ENCODE measurements around the gene USP53.
"Not testable (repeated sequence)": the region's sequence is repeated elsewhere in the genome, so short reads cannot be mapped to it uniquely, and the experiment has no call there.

The USP53 gene

GRCh38 chr4:119212234-119212963 lies at the start of gene USP53:
TSS of gene USP53 (plus strand) at chr4:119212713. CDS start at chr4:119239760, 27,047 bp downstream.
- peak; percentile 94 to 95 for DNase-seq

GRCh38 chr4:119165767-119166166 lies 46.7 kb upstream of the USP53 start:
- DNase-seq = peak in 1 of 2 experiments; percentile 31

- no peak for DNase-seq
Measured at GRCh38 chr4:119170195-119170594, 42.3 kb upstream of the USP53 start.

- DNase-seq = no peak
Measured at GRCh38 chr4:119172223-119172622, 40.3 kb upstream of the USP53 start.

- DNase-seq = not testable (repeated sequence)
Measured at GRCh38 chr4:119173729-119174361, 38.7 kb upstream of the USP53 start.

DNA sequence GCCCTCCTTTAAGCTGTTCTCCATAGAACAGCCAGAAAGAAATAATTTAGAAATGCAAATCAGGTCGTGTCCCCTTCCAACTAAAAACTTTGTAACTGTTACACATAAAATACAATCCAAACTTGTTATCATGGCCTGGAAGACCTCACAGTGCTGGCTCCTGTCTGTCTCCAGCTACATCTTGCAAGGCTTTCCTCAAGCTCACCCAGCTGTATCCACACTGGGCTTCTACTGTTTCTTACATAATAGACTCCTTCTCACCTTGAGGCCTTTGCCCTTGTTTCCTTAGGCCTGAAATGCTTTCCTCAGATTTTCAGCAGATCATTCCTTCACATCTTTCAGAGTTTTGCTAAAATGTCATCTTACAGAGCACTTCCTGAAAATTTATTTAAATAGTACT lies 33.5 kb upstream of the USP53 start:
- DNase-seq = no peak

- DNase-seq = no peak
Measured at GRCh38 chr4:119184128-119184527, 28.4 kb upstream of the USP53 start.

DNA sequence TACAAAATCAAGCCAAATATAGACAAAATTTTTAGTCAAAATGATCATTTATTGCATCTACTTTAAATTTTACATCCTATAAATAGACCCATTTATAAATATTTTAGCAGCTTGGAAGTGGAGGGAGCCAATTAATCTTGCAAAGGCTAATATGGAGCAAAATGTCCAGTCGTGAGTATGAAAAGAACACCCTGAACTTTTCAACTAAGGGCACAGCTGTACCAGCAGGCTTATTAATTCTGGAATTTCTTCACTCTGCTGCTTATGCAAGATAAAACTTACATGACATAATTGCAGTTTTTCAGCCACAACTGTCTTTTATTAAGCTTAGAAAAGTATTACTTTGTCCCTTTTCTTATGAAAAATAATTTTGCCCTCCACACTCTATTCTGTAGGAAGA lies 22.9 kb upstream of the USP53 start:
- no peak for DNase-seq

DNA sequence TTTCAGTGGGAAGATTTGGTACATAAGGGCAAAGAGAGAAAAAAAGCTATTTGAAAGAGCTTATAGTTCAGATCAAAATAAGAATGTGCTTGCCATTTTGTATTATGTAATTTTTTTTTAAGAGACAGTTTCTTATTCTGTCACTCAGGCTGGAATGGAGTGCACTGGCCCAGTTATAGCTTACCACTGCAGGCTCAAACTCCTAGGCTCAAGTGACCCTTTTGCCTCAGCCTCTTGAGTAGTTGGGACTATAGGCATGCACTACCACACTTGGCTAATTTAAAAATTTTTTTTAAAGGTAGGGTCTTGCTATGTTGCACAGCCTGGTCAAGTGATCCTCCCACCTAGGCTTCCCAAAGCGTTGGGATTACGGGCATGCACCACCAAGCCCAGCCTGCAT lies 22.2 kb upstream of the USP53 start:
- no peak for DNase-seq

DNA sequence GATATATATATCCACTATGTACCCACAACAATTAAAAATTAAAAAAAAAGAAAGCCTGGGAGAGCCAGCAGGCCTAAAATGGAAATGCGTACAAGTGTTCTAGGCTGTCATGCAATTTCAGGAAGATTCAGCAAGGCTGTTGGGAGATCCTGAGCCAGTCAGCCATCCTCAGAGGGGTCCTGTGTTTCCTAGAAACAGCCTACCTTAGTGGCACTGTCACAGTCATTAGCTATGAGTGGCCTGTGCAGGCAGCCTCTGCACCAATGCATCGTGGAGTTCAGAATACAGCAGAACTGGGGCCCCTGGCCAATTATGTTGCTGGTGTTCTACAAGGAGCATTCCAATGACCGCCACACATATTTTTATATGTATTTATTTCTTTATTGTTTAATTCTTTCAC lies 21.0 kb upstream of the USP53 start:
- no peak for DNase-seq

- DNase-seq = no peak
Measured at GRCh38 chr4:119197772-119198212, 14.7 kb upstream of the USP53 start.

DNA sequence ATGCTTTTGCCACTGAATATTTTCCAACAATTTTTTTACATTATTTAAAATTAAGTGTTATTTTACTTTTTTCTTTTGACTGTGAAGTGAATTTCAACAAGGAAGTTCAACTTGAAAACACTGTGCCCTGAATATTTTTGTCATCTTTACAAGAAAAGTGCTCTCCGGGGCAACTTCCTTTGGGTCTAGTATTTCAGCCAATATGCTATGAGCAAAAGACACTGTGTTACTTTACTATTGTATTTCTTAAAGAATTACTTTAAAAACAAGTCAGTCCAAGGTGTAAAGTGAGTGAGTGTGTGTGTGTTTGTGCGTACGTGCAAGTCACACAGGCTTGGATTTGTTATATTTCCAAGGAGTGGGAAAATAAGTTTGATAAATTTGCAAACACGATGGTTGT lies 7.6 kb upstream of the USP53 start:
- no peak for DNase-seq

DNA sequence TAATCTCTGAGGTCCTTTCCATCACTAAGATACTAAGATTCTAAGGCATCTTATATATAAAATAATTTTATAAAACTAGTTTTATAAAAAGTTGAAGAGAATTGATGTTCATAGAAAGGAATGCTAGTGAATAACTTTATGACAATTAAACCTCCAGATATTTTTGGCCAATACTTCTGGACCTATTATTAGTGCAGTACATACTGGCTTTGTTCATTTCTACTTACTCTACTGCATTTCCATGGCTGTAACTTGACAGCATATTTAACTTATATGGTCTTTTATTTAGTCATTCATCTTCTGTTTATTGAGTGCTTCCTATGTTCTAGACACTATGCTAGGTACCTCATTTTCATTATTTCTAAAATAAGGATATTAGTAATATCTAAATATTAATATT lies 6.8 kb upstream of the USP53 start:
- no peak for DNase-seq

DNA sequence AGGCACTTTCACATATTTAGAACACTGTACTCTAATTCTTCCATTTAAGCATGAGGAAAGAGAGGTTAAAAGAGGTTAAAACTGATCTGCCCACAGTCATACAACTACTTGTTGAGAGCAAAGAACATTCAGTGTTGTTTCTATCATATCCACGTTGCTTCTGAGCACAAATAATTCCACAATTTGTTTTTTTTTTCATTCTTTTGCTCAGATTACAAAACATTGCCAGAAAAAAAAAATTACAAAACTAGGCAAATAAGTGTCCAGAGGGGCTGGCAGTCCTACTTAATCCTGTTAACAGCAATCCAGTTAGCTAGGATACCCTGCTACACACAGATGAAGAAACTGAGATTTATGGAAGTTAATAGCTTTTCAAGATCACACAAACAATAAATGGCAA lies 6.3 kb upstream of the USP53 start:
- DNase-seq = no peak

- no peak for DNase-seq
Measured at GRCh38 chr4:119207051-119207450, 5.5 kb upstream of the USP53 start.

GRCh38 chr4:119209077-119209476 lies 3.4 kb upstream of the USP53 start:
- DNase-seq = no peak

DNA sequence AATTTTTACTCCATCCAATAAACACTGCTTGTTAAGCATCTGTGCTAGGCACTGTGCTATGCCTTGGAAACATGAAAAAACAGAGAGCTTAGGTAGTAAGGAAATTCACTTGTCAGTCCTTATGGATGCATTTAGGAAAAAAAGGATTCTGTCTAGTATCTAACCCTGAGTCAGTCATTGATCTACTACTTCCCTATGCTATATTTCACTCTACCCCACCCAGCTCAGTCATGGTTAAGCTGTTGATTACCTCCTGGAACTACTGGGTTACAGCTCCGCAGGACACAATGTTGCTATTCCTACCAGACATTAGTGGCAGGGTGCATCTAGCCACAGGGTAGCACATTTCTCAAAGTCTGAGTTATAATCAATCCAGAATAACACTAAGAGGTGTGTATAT lies 2.9 kb upstream of the USP53 start:
- DNase-seq = no peak

DNA sequence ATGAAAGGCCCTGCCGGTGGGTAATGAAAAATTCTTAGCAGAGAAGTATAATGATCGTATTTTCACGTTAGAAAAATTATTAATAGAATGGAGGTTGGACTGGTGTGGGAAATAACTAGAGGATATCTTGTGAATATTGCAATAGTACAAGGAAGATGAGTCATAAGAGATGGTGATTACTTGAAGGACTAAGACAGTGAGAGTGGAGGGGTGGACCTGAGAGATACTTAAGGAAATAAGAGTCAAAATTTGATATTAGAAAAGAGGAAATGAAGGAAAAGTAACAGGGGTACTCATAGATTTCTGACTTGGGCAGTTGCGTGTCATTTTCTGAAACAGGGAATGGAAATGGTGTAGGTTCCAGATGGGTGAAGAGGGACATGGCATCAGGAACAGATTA lies 1.7 kb upstream of the USP53 start:
- DNase-seq = no peak

GRCh38 chr4:119211867-119212233 lies 663 bp upstream of the USP53 start:
- DNase-seq = peak in 1 of 2 experiments; percentile 73

- peak; percentile 52 to 78 for DNase-seq
Measured at GRCh38 chr4:119212964-119213606, 572 bp downstream of the USP53 start.

GRCh38 chr4:119218093-119218492 lies 5.6 kb downstream of the USP53 start:
- no peak for DNase-seq

GRCh38 chr4:119221412-119221811 lies 8.9 kb downstream of the USP53 start:
- no peak for DNase-seq

- no peak for DNase-seq
Measured at GRCh38 chr4:119227690-119228089, 15.2 kb downstream of the USP53 start.

GRCh38 chr4:119228406-119228805 lies 15.9 kb downstream of the USP53 start:
- no peak for DNase-seq
